ENCODE results near the gene MUL1. TPM values are rescaled to one million over a fixed set of nuclear protein-coding genes. Genes with fewer than 3 reads are reported as not detected.
"Not testable (repeated sequence)": the region's sequence is repeated elsewhere in the genome, so short reads cannot be mapped to it uniquely, and the experiment has no call there.

MUL1 gene
- total RNA-seq, 1 experiment from 2014 or later: 23.4 TPM

DNA sequence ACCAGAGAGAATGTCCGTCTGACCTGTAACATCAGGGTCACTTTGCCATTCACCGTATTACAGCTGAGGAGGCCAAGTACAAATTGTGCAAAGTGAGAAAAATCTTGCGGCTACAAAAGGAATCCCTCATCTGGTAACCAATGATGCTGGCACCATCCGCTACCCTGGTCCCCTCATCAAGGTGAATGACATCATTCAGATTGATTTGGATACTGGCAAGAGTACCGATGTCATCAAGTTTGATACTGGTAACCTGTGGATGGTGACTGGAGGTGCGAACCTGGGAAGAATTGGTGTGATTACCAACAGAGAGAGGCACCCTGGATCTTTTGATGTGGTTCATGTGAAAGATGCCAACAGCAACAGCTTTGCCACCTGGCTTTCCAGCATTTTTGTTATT lies 18.3 kb upstream of the MUL1 start:
- Mint-ChIP-seq H3K4me1 (ENCODE audit: insufficient read depth, unreplicated experiment) (no peaks in the 10 kb centered on the region), H3K9me3 (ENCODE audit: unreplicated experiment) (no peaks in the 10 kb centered on the region), H3K4me3 (ENCODE audit: unreplicated experiment) (no peak overlapping the region), H3K27me3 (ENCODE audit: insufficient read depth, unreplicated experiment) (peaks cover 30% of the 10 kb centered on the region), H3K27ac (ENCODE audit: low read depth, unreplicated experiment) (no peak overlapping the region), H3K36me3 (ENCODE audit: insufficient read depth, unreplicated experiment) (no peaks in the 10 kb centered on the region)
- ChIA-PET POLR2A (interaction anchor here (0.5 to 2.5 kb wide), 2 partner anchors 10 to 107 kb away, joined by 3 to 6 read pairs; partner anchors contain the start of gene PINK1), CTCF (interaction anchor here (1.3 to 1.6 kb wide), 3 partner anchors 50 to 115 kb away, joined by 4 to 6 read pairs (median 4); no protein-coding TSS in a partner anchor)
- DNase-seq (ENCODE audit: unreplicated experiment): no peak
- intact Hi-C loops (cut with micrococcal nuclease): no loop called here
- BruUV-seq (replicated peaks): no TSS peak
- TF ChIP-seq, protein P1, sequence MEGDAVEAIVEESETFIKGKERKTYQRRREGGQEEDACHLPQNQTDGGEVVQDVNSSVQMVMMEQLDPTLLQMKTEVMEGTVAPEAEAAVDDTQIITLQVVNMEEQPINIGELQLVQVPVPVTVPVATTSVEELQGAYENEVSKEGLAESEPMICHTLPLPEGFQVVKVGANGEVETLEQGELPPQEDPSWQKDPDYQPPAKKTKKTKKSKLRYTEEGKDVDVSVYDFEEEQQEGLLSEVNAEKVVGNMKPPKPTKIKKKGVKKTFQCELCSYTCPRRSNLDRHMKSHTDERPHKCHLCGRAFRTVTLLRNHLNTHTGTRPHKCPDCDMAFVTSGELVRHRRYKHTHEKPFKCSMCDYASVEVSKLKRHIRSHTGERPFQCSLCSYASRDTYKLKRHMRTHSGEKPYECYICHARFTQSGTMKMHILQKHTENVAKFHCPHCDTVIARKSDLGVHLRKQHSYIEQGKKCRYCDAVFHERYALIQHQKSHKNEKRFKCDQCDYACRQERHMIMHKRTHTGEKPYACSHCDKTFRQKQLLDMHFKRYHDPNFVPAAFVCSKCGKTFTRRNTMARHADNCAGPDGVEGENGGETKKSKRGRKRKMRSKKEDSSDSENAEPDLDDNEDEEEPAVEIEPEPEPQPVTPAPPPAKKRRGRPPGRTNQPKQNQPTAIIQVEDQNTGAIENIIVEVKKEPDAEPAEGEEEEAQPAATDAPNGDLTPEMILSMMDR (IDR thresholded peaks at IDR 0.05; ENCODE audit: unreplicated experiment): no peak

- H3K4me1 Mint-ChIP-seq (ENCODE audit: insufficient read depth, unreplicated experiment): no peaks in the 10 kb centered on the region
- no peaks in the 10 kb centered on the region for H3K9me3 Mint-ChIP-seq (ENCODE audit: unreplicated experiment)
- peak overlapping the region; percentile 36 for H3K4me3 Mint-ChIP-seq (ENCODE audit: unreplicated experiment)
- DNase-seq (ENCODE audit: unreplicated experiment): peak; percentile 83
- H3K27ac Mint-ChIP-seq (ENCODE audit: low read depth, unreplicated experiment): no peak overlapping the region
- H3K36me3 Mint-ChIP-seq (ENCODE audit: insufficient read depth, unreplicated experiment): no peaks in the 10 kb centered on the region
- BruUV-seq (replicated peaks): no TSS peak
- ChIA-PET CTCF (interaction anchor here (0.6 to 4.7 kb wide), 13 partner anchors 10 to 1590 kb away, joined by 3 to 61 read pairs (median 4); partner anchors contain the start of gene PINK1), POLR2A (interaction anchor here (0.9 to 1.3 kb wide), 2 partner anchors 91 to 111 kb away, joined by 4 read pairs; partner anchors contain the start of gene PINK1)
- TF ChIP-seq, protein P1 (IDR thresholded peaks at IDR 0.05; ENCODE audit: unreplicated experiment): peak; percentile 83
- H3K27me3 Mint-ChIP-seq (ENCODE audit: insufficient read depth, unreplicated experiment): no peaks in the 10 kb centered on the region
- intact Hi-C loops (cut with micrococcal nuclease): loop anchor here (1.0 kb wide), 3 partner anchors 111 to 673 kb away; partner anchors contain the start of gene PINK1
Measured at GRCh38 chr1:20521960-20522861, 14.3 kb upstream of the MUL1 start.

GRCh38 chr1:20519609-20520262 lies 11.8 kb upstream of the MUL1 start:
- CTCF ChIA-PET: interaction anchor here (0.7 to 1.6 kb wide), 4 partner anchors 115 to 1268 kb away, joined by 3 to 4 read pairs (median 3); partner anchors contain the start of gene MRTO4

DNA sequence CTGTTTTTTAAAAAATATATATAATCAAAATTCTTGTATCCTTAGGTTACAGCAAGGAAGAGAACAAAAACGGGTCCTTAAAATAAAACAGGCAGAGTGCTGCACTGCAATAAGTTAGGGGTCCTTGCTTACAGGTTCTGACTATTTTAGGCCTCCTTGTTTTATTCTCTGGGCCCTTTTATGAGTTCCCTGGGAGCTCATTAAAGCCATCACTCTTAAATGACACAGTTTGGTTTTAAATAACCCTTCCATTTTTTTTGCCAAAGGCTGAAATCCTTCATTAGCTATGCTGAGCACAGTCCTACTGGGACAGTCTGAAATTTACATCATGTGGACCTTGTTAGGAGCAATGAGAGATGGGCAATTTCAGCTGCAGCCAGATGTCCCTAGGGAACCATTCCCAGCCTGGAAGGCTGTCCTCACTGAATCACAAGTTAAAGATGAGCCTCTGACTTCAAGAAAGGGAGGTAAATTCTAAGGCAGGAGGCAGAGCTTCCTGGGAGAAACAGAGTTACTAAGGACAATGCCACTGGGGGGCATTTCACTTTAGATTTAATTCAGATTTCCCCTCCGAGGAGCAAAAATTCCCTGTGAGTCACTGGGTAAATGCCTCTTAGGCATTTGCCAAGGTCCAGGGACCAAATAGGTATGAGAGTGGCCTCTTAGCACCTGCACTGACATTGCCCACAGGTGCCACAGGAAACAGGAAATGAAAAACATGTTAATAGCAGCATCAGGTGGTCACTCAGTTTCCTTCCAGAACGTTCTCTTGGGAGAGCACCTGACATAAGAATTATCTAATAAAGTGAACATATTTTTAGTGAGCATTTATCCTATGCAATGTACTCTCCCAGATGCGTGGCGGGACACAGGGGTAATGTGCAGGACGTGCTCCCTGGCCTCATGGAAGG lies 3.8 kb upstream of the MUL1 start:
- no peaks in the 10 kb centered on the region for H3K27me3 Mint-ChIP-seq (ENCODE audit: insufficient read depth, unreplicated experiment)
- no peaks in the 10 kb centered on the region for H3K9me3 Mint-ChIP-seq (ENCODE audit: unreplicated experiment)
- H3K27ac Mint-ChIP-seq (ENCODE audit: low read depth, unreplicated experiment): no peak overlapping the region
- H3K4me1 Mint-ChIP-seq (ENCODE audit: insufficient read depth, unreplicated experiment): peaks cover 11% of the 10 kb centered on the region
- POLR2A ChIA-PET: interaction anchor here (0.5 to 0.9 kb wide), 2 partner anchors 123 to 626 kb away, joined by 3 to 4 read pairs; no protein-coding TSS in a partner anchor
- TF ChIP-seq, protein P1 (IDR thresholded peaks at IDR 0.05; ENCODE audit: unreplicated experiment): no peak
- H3K4me3 Mint-ChIP-seq (ENCODE audit: unreplicated experiment): no peak overlapping the region
- intact Hi-C loops (cut with micrococcal nuclease): no loop called here
- CTCF ChIA-PET: interaction anchor here (0.6 to 1.0 kb wide), 5 partner anchors 23 to 817 kb away, joined by 3 to 4 read pairs (median 4); partner anchors contain the start of gene PINK1
- no TSS peak for BruUV-seq (replicated peaks)
- no peaks in the 10 kb centered on the region for H3K36me3 Mint-ChIP-seq (ENCODE audit: insufficient read depth, unreplicated experiment)
- DNase-seq (ENCODE audit: unreplicated experiment): no peak

More at GRCh38 chr1:20519609-20520262, 11.8 kb upstream of the MUL1 start:
- POLR2A ChIA-PET: interaction anchor here (0.8 to 0.9 kb wide), 4 partner anchors 114 to 142 kb away, joined by 3 to 4 read pairs (median 4); partner anchors contain the start of gene DDOST
- DNase-seq (ENCODE audit: unreplicated experiment); H3K4me3 Mint-ChIP-seq (ENCODE audit: unreplicated experiment); H3K36me3 Mint-ChIP-seq (ENCODE audit: insufficient read depth, unreplicated experiment); H3K27ac Mint-ChIP-seq (ENCODE audit: low read depth, unreplicated experiment); BruUV-seq (replicated peaks); H3K4me1 Mint-ChIP-seq (ENCODE audit: insufficient read depth, unreplicated experiment); H3K9me3 Mint-ChIP-seq (ENCODE audit: unreplicated experiment); intact Hi-C loops (cut with micrococcal nuclease); H3K27me3 Mint-ChIP-seq (ENCODE audit: insufficient read depth, unreplicated experiment): not testable (repeated sequence)
